Sigmoid colon (tissue), 7 donors: ENCODE data around the gene GDF10. TPM values are rescaled to one million over a fixed set of nuclear protein-coding genes. Genes with fewer than 3 reads are reported as not detected.

ENCODE experiments used
- DNase-seq: peaks from one replicate; pipeline ENCODE4 v3.0.0-alpha.2; 2019
- H3K27ac ChIP-seq, 4 donors: fragments of 200-600 bp; sonication (generic); one replicate each; pipeline ENCODE4 v1.5.1; 2016 to 2019; ENCODE audit warnings: mild to moderate bottlenecking in 1 of 4
- H3K27me3 ChIP-seq, 3 donors: fragments of 200-600 bp; sonication (generic); one replicate each; pipeline ENCODE4 v1.5.1; 2019; ENCODE audit warnings: mild to moderate bottlenecking in 1 of 3
- H3K36me3 ChIP-seq, 4 donors: fragments of 200-600 bp; sonication (generic); one replicate each; pipeline ENCODE4 v1.5.1; 2016 to 2019
- H3K4me1 ChIP-seq, 4 donors: fragments of 200-600 bp; sonication (generic); one replicate each; pipeline ENCODE4 v1.5.1; 2017 to 2019
- H3K4me3 ChIP-seq, 4 donors: fragments of 200-600 bp; sonication (generic); one replicate each; pipeline ENCODE4 v1.5.1; 2017 to 2019; ENCODE audit warnings: mild to moderate bottlenecking in 2 of 4, moderate library complexity in 1 of 4
- H3K9me3 ChIP-seq, 4 donors: fragments of 200-600 bp in 3 of 4; sonication (generic) in 3 of 4; one replicate each; pipeline versions ENCODE4 v1.5.1 to v1.6.1; 2013 to 2019
- CTCF ChIP-seq, 4 experiments: fragments of 450-650 bp in 3 of 4; fragments of 200-600 bp in 1 of 4; IDR thresholded peaks; one replicate each; pipeline ENCODE4 v1.5.1; 2016 to 2019; ENCODE audit warnings: antibody characterized with exemption in 4 of 4, mild to moderate bottlenecking in 3 of 4, moderate library complexity in 2 of 4
- EP300 ChIP-seq, 4 donors: sonication (generic); formaldehyde crosslinking; IDR thresholded peaks; one replicate each; pipeline ENCODE4 v1.6.1; 2017; ENCODE audit warnings: antibody characterized with exemption in 4 of 4
- POLR2A ChIP-seq, 2 donors: fragments of 450-650 bp; IDR thresholded peaks; one replicate each; pipeline ENCODE4 v1.6.1; 2016; ENCODE audit warnings: antibody characterized with exemption in 2 of 2, mild to moderate bottlenecking in 2 of 2, moderate library complexity in 2 of 2
- POLR2AphosphoS5 ChIP-seq, 4 donors: sonication (generic); formaldehyde crosslinking; IDR thresholded peaks; one replicate each; pipeline ENCODE4 v1.6.1; 2017; ENCODE audit warnings: antibody characterized with exemption in 4 of 4
- WGBS, 2 donors: extraction: QIAGEN DNeasy Blood & Tissue Kit; methylation state at CpG; one replicate each; pipeline ENCODE4 v1.1.7; 2013; 5-methylcytosine and 5-hydroxymethylcytosine counted together
- intact Hi-C: fragments of 100-400 bp; cut with DNase I; formaldehyde crosslinking; loops from one replicate; pipeline ENCODE4 v1.15.1; 2023
- polyA plus RNA-seq, 3 donors: library from polyadenylated mRNA; stranded (reverse); fragments of 200-250 nt; gene quantifications; one replicate each; pipeline ENCODE4 v1.2.3, GENCODE V29; 2013
- total RNA-seq, 4 donors: library from RNA; depleted of rRNA; stranded (reverse); fragments of >200 nt; gene quantifications; one replicate each; pipeline ENCODE4 v1.1.0, GENCODE V29; 2016
- donor health status: healthy with polysubstance abuse.
- donor health status: Bipolar disorder and iron deficiency.
- donor health status: healthy.

The GDF10 gene
- total and polyA plus RNA-seq, 7 donors = 0.67 to 11.9 (median 4.4) TPM; not detected in 2

- Histone ChIP-seq H3K27ac (no peak overlapping the region), H3K4me1 (peaks cover 0 to 7% (median 0%) of the 10 kb centered on the region in 4 donors), H3K27me3 (peaks cover 0 to 3% (median 0%) of the 10 kb centered on the region in 3 donors), H3K4me3 (no peak overlapping the region), H3K36me3 (no peaks in the 10 kb centered on the region), H3K9me3 (no peaks in the 10 kb centered on the region)
- peak; percentile 46 for DNase-seq
- 78 to 83% methylated on average over 4 of the region's 4 CpGs for WGBS, 2 donors
- intact Hi-C loops = no loop called here
- no peak for TF ChIP-seq POLR2AphosphoS5 (IDR thresholded peaks at IDR 0.05)
- no peak for TF ChIP-seq EP300 (IDR thresholded peaks at IDR 0.05)
- no peak for TF ChIP-seq POLR2A (IDR thresholded peaks at IDR 0.05)
- no peak for TF ChIP-seq CTCF (IDR thresholded peaks at IDR 0.05)
Observed at GRCh38 chr10:47286591-47287315, 13.2 kb upstream of the GDF10 start.

DNA sequence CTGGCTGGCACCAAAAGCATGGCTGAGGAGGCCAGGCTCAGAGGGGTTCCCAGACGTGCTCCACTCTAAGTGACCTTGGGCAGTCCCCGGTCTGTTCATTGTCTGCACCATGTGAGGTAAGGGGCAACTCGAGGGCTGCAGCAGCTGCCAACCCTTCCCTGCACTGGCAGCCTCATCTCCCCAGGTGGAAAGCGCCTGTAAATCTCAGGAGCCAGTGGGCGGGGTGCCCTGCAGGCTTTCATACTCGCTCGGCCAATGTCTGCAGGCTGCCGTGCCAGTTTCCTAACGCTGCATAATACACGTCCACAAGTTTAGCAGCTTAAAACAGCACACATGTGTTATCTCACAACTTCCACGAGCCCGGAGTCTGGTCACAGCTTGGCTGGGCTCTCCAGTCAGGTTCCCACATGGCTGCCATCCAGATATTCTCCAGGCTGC, 12.6 kb upstream of the GDF10 start:
- TF ChIP-seq POLR2A (IDR thresholded peaks at IDR 0.05) (no peak), EP300 (IDR thresholded peaks at IDR 0.05) (no peak), CTCF (IDR thresholded peaks at IDR 0.05) (no peak), POLR2AphosphoS5 (IDR thresholded peaks at IDR 0.05) (no peak)
- peak; percentile 47 for DNase-seq
- intact Hi-C loops = no loop called here
- Histone ChIP-seq H3K4me1 (peaks cover 0 to 7% (median 0%) of the 10 kb centered on the region in 4 donors), H3K27ac (no peak overlapping the region), H3K27me3 (no peaks in the 10 kb centered on the region), H3K36me3 (no peaks in the 10 kb centered on the region), H3K4me3 (no peak overlapping the region), H3K9me3 (no peaks in the 10 kb centered on the region)
- WGBS, 2 donors = 24 to 64% methylated on average over 12 of the region's 12 CpGs

GRCh38 chr10:47287805-47288204, 12.2 kb upstream of the GDF10 start:
- WGBS, 2 donors = 91 to 92% methylated on average over 6 of the region's 6 CpGs
- TF ChIP-seq POLR2A (IDR thresholded peaks at IDR 0.05) (no peak), EP300 (IDR thresholded peaks at IDR 0.05) (no peak), POLR2AphosphoS5 (IDR thresholded peaks at IDR 0.05) (no peak), CTCF (IDR thresholded peaks at IDR 0.05) (no peak)
- no peak for DNase-seq
- Histone ChIP-seq H3K27me3 (no peaks in the 10 kb centered on the region), H3K9me3 (no peaks in the 10 kb centered on the region), H3K27ac (no peak overlapping the region), H3K36me3 (no peaks in the 10 kb centered on the region), H3K4me1 (peaks cover 0 to 7% (median 0%) of the 10 kb centered on the region in 4 donors), H3K4me3 (no peak overlapping the region)
- intact Hi-C loops = no loop called here

DNA sequence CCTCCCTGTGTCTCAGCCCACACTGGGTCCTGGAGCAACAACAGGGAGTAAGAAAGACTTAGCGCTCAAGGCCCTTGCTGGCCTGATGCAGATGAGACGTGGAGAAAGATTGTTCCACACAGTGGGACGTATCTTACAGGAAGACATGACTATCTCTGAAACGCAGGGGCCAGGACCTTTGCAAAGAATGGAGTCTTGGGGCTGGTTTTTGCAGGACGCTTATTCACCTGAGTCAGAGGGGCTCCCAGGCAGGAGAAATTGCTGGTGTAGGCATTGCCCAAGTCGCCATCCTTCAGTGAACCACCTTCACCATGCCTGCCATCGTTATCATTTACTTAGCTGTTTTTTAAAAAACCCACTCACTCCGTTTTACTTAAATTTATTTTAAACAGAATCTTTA, 11.8 kb upstream of the GDF10 start:
- Histone ChIP-seq H3K27ac (no peak overlapping the region), H3K4me1 (peaks cover 0 to 7% (median 0%) of the 10 kb centered on the region in 4 donors), H3K36me3 (no peaks in the 10 kb centered on the region), H3K27me3 (no peaks in the 10 kb centered on the region), H3K4me3 (no peak overlapping the region), H3K9me3 (no peaks in the 10 kb centered on the region)
- TF ChIP-seq POLR2A (IDR thresholded peaks at IDR 0.05) = no peak
- TF ChIP-seq EP300 (IDR thresholded peaks at IDR 0.05) = no peak
- no peak for TF ChIP-seq CTCF (IDR thresholded peaks at IDR 0.05)
- TF ChIP-seq POLR2AphosphoS5 (IDR thresholded peaks at IDR 0.05) = no peak
- intact Hi-C loops = no loop called here
- peak; percentile 27 for DNase-seq
- 90 to 92% methylated on average over 8 of the region's 8 CpGs for WGBS, 2 donors
